Measurements from ENCODE around the gene LPP.

DNA sequence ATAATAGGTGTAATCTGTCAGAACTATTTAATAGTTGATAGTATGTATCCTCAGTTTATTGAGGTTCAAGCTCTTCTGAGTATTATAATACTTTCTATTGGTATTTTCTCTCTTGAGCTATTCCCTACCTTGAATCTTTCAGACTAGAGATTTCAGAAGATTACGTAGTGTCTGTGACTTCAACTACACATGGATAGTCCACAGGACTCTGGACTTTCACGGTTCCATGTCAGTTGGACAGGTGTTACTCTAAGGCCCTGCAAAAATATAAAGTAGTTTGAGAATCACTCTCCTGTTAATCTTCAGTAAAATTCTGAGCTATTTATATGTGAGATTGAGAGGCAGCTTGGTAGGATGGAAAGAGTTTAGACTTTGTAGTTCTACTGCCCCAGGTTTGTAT is 664.3 kb downstream of the LPP start:
- TF ChIP-seq, protein P1, sequence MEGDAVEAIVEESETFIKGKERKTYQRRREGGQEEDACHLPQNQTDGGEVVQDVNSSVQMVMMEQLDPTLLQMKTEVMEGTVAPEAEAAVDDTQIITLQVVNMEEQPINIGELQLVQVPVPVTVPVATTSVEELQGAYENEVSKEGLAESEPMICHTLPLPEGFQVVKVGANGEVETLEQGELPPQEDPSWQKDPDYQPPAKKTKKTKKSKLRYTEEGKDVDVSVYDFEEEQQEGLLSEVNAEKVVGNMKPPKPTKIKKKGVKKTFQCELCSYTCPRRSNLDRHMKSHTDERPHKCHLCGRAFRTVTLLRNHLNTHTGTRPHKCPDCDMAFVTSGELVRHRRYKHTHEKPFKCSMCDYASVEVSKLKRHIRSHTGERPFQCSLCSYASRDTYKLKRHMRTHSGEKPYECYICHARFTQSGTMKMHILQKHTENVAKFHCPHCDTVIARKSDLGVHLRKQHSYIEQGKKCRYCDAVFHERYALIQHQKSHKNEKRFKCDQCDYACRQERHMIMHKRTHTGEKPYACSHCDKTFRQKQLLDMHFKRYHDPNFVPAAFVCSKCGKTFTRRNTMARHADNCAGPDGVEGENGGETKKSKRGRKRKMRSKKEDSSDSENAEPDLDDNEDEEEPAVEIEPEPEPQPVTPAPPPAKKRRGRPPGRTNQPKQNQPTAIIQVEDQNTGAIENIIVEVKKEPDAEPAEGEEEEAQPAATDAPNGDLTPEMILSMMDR (conservative IDR thresholded peaks at IDR 0.05; ENCODE audit: low read depth, low read length): no peak
- TF ChIP-seq EZH2phosphoT487 (IDR thresholded peaks at IDR 0.05; ENCODE audit: borderline replicate concordance, low read length) (no peak), EZH2 (IDR thresholded peaks at IDR 0.05; ENCODE audit: low read length, unreplicated experiment) (no peak)

All from PC-3 (cell line).